HCT116 (cell line): ENCODE measurements around the gene KAZN. TPM values are rescaled to one million over a fixed set of nuclear protein-coding genes. Genes with fewer than 3 reads are reported as not detected.

Source experiments
- ATAC-seq: fragments of 200-7000 bp; cut with Tn5 transposase; 2 replicates; pipeline ENCODE4 v1.9.1; 2020; ENCODE audit warnings: mild to moderate bottlenecking, moderate library complexity
- BruUV-seq: library from RNA; stranded (reverse); fragments of 400-500 nt; replicated peaks from 2 replicates; lab custom pipeline; 2021; lab: Mats Ljungman, UMichigan
- CTCF ChIA-PET: fragments of 300-600 bp; sonication (Branson Sonifier 250); formaldehyde crosslinking; loops from one replicate; lab custom pipeline; 2021; ENCODE audit warnings: antibody characterized with exemption; lab: Charles Lee
- POLR2A ChIA-PET: fragments of 300-600, 350-600 bp; sonication (Branson Sonifier 250); formaldehyde crosslinking; loops from one replicate; lab custom pipeline; 2021; ENCODE audit warnings: antibody characterized with exemption; lab: Charles Lee
- RAD21 ChIA-PET, 2 experiments: fragments of 300-600 bp; sonication (Branson Sonifier 250); formaldehyde crosslinking; loops; one replicate each; lab custom pipeline; 2023; ENCODE audit warnings: low total read pairs in 2 of 2; ENCODE audit not compliant: uncharacterized antibody in 2 of 2, unreplicated experiment in 2 of 2, low non-redundant PET in 1 of 2; lab: Charles Lee
- DNase-seq: peaks from one replicate; pipeline ENCODE4 v3.0.0-alpha.2; 2010; ENCODE audit warnings: low read depth, low spot score
- H2AFZ ChIP-seq: fragments of 200-600 bp; shearing (Covaris generic), sonication (generic); 2 replicates; pipeline ENCODE4 v1.6.1; 2017; ENCODE audit warnings: low read depth, mixed run types, mixed read lengths, antibody characterized with exemption, low read length; ENCODE audit not compliant: poor library complexity, severe bottlenecking
- H3K27ac ChIP-seq: 2 replicates; pipeline ENCODE4 v1.5.1; 2012; ENCODE audit warnings: low read depth, low read length
- H3K27me3 ChIP-seq: fragments of 200-600 bp; sonication (generic); 2 replicates; pipeline ENCODE4 v1.6.1; 2016; ENCODE audit warnings: mixed run types, low read length, mixed read lengths; ENCODE audit not compliant: insufficient read depth
- H3K36me3 ChIP-seq, 2 experiments: fragments of 200-500 bp in 1 of 2; fragments of 200-600 bp in 1 of 2; sonication (Bioruptor generic) in 1 of 2; sonication (generic) in 1 of 2; 2 replicates each; pipeline versions ENCODE4 v1.5.1 to v1.6.1; 2014 to 2016; ENCODE audit warnings: low read length in 2 of 2, inconsistent platforms in 1 of 2, mixed read lengths in 1 of 2, mixed run types in 1 of 2; ENCODE audit not compliant: insufficient read depth in 2 of 2, control insufficient read depth in 1 of 2
- H3K4me1 ChIP-seq, 2 experiments: fragments of 200-600 bp in 1 of 2; sonication (generic) in 1 of 2; 2 replicates each; pipeline versions ENCODE4 v1.5.1 to v1.6.1; 2012 to 2017; ENCODE audit warnings: low read length in 2 of 2, inconsistent platforms in 1 of 2, mild to moderate bottlenecking in 1 of 2, mixed read lengths in 1 of 2, mixed run types in 1 of 2, moderate library complexity in 1 of 2; ENCODE audit not compliant: insufficient read depth in 2 of 2, control insufficient read depth in 1 of 2
- H3K4me2 ChIP-seq: fragments of 200-600 bp; sonication (generic); 2 replicates; pipeline ENCODE4 v1.6.1; 2017; ENCODE audit warnings: mixed run types, low read length, mixed read lengths
- H3K4me3 ChIP-seq, 2 experiments: fragments of 200-600 bp in 1 of 2; sonication (generic) in 1 of 2; replicated peaks in 1 of 2; 2 replicates each; pipeline ENCODE4 v1.5.1; 2011 to 2016; ENCODE audit warnings: low read length in 2 of 2, control low read depth in 1 of 2, low read depth in 1 of 2, mild to moderate bottlenecking in 1 of 2, mixed read lengths in 1 of 2, mixed run types in 1 of 2
- H3K79me2 ChIP-seq: fragments of 200-600 bp; sonication (generic); 2 replicates; pipeline ENCODE4 v1.6.1; 2017; ENCODE audit warnings: mild to moderate bottlenecking, mixed run types, low read length, moderate library complexity, mixed read lengths; ENCODE audit not compliant: insufficient read depth
- H3K9ac ChIP-seq: fragments of 200-600 bp; sonication (generic); 2 replicates; pipeline ENCODE4 v1.6.1; 2016; ENCODE audit warnings: low read length, mixed read lengths
- H3K9me2 ChIP-seq: fragments of 200-600 bp; sonication (generic), shearing (Covaris generic); 2 replicates; pipeline ENCODE4 v1.6.1; 2017; ENCODE audit warnings: mixed run types, mild to moderate bottlenecking, moderate library complexity; ENCODE audit not compliant: insufficient read depth
- H3K9me3 ChIP-seq, 2 experiments: fragments of 200-500 bp in 1 of 2; fragments of 200-600 bp in 1 of 2; sonication (Bioruptor generic) in 1 of 2; sonication (generic) in 1 of 2; 2 replicates each; pipeline ENCODE4 v1.6.1; 2014 to 2017; ENCODE audit warnings: low read length in 2 of 2, mixed read lengths in 2 of 2, inconsistent platforms in 1 of 2, low read depth in 1 of 2, mild to moderate bottlenecking in 1 of 2, mixed run types in 1 of 2, moderate library complexity in 1 of 2; ENCODE audit not compliant: control insufficient read depth in 1 of 2, insufficient read depth in 1 of 2
- H4K20me1 ChIP-seq: fragments of 200-600 bp; sonication (generic), shearing (Covaris generic); 2 replicates; pipeline ENCODE4 v1.6.1; 2017; ENCODE audit warnings: mixed run types, mild to moderate bottlenecking, moderate library complexity; ENCODE audit not compliant: insufficient read depth
- CBX3 ChIP-seq: IDR thresholded peaks from 2 replicates; pipeline ENCODE4 v1.6.1; 2012; ENCODE audit warnings: low read depth
- CEBPB ChIP-seq: IDR thresholded peaks from 2 replicates; pipeline ENCODE4 v1.6.1; 2012; ENCODE audit warnings: low read depth
- EZH2 ChIP-seq: fragments of 200-600 bp; sonication (generic); IDR thresholded peaks from 2 replicates; pipeline ENCODE4 v1.6.1; 2017; ENCODE audit warnings: antibody characterized with exemption, mixed run types
- EZH2phosphoT487 ChIP-seq: fragments of 200-600 bp; IDR thresholded peaks from 2 replicates; pipeline ENCODE4 v1.6.1; 2018; ENCODE audit warnings: antibody characterized with exemption, borderline replicate concordance
- FOSL1 ChIP-seq: IDR thresholded peaks from 2 replicates; pipeline ENCODE4 v1.6.1; 2012; ENCODE audit warnings: low read depth
- JUND ChIP-seq: IDR thresholded peaks from 2 replicates; pipeline ENCODE4 v1.6.1; 2012
- POLR2A ChIP-seq: IDR thresholded peaks from 2 replicates; pipeline ENCODE4 v1.7.0; 2011; ENCODE audit warnings: borderline replicate concordance; ENCODE audit not compliant: insufficient read depth, insufficient read length; ENCODE audit errors: extremely low read depth
- POLR2AphosphoS5 ChIP-seq: IDR thresholded peaks from 2 replicates; pipeline ENCODE4 v1.6.1; 2011; ENCODE audit warnings: mild to moderate bottlenecking, low read depth, low read length, moderate library complexity
- RAD21 ChIP-seq: IDR thresholded peaks from 2 replicates; pipeline ENCODE4 v1.6.1; 2012; ENCODE audit warnings: low read depth, mild to moderate bottlenecking
- SIN3A ChIP-seq: IDR thresholded peaks from 2 replicates; pipeline ENCODE4 v1.6.1; 2012; ENCODE audit warnings: low read depth
- SP1 ChIP-seq: IDR thresholded peaks from 2 replicates; pipeline ENCODE4 v1.6.1; 2012; ENCODE audit warnings: low read depth
- SRF ChIP-seq: IDR thresholded peaks from 2 replicates; pipeline ENCODE4 v1.6.1; 2012; ENCODE audit warnings: low read depth
- YY1 ChIP-seq: IDR thresholded peaks from 2 replicates; pipeline ENCODE4 v1.6.1; 2011; ENCODE audit warnings: low read length, low read depth, moderate library complexity, mild to moderate bottlenecking; ENCODE audit not compliant: insufficient replicate concordance; ENCODE audit errors: extremely low read depth
- ZFX ChIP-seq: fragments of 450-650 bp; IDR thresholded peaks from 2 replicates; pipeline ENCODE4 v1.6.1; 2017
- ZNF274 ChIP-seq: fragments of 200-500 bp; sonication (Bioruptor generic); IDR thresholded peaks from 2 replicates; pipeline ENCODE4 v1.6.1; 2014; ENCODE audit warnings: mild to moderate bottlenecking, low read depth, low read length, inconsistent platforms
- intact Hi-C: fragments of 100-400 bp; cut with micrococcal nuclease; formaldehyde crosslinking; loops from 2 replicates; pipeline ENCODE4 v1.10.0; 2022
- total RNA-seq: library from RNA; stranded (reverse); gene quantifications from one replicate; pipeline ENCODE4 v1.2.1, GENCODE V29; 2021; ENCODE audit not compliant: unreplicated experiment
- TF ChIP-seq, protein P1 (sequence below): IDR thresholded peaks from 2 replicates; pipeline ENCODE4 v1.6.1; 2012
- TF ChIP-seq, protein P2 (sequence below): IDR thresholded peaks from 2 replicates; pipeline ENCODE4 v1.6.1; 2012
- TF ChIP-seq, protein P3 (sequence below): IDR thresholded peaks from 2 replicates; pipeline ENCODE4 v1.6.1; 2011; ENCODE audit warnings: mild to moderate bottlenecking, low read length, moderate library complexity; ENCODE audit not compliant: insufficient replicate concordance; ENCODE audit errors: extremely low read depth

KAZN gene
- total RNA-seq, 1 experiment from 2014 or later, result 13.4 TPM

DNA sequence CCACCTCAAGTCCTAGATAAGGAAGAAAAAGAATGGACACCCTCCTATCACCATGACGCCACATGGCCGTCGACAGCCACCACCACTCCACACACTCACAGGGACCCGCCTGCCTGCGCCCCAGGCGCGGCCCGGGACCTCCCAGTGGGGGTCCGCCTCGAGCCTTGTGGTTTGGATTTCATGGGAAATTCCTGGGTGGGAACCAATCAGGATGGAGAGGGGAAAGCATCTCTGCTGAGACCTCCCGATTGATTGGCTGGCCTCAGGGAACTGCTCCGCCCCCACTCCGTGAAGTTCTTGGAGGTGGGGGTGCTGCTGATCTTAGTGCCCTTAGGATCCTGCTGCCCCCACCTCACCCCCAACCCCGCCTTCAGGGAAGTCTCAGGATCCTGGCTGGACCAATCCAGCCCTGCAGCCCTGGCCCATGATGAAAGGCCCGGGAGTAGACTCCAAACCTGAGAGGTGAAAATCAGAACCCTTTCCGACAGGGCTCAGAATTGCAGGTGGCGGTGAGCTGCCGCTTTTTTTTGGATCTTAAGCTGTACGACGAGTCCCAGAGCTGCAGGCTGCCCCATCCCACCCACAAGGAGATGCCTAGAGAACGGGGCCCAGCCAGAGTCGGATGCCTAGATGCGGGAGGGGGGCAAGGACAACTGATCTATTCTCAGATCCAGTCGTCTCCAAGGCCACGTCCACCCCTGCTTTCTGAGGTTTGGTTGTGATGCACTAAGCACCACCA, 526.0 kb downstream of the KAZN start:
- CTCF ChIA-PET, result no interaction called here
- H3K4me2 ChIP-seq, result no peak overlapping the region
- no peaks in the 10 kb centered on the region for H4K20me1 ChIP-seq
- no peak for DNase-seq
- H3K9ac ChIP-seq, result no peak overlapping the region
- no peaks in the 10 kb centered on the region for H3K79me2 ChIP-seq
- no peak for ATAC-seq
- intact Hi-C loops, result loop anchor here (5.0 kb wide), 1 partner anchor 78 kb away; no protein-coding TSS in a partner anchor
- H3K27ac ChIP-seq, result no peak overlapping the region
- H3K9me3 ChIP-seq, result no peaks in the 10 kb centered on the region
- no peak overlapping the region for H3K4me3 ChIP-seq
- no TSS peak for BruUV-seq
- H2AFZ ChIP-seq, result no peak overlapping the region
- no peaks in the 10 kb centered on the region for H3K27me3 ChIP-seq
- POLR2A ChIA-PET, result no interaction called here
- H3K9me2 ChIP-seq, result no peaks in the 10 kb centered on the region
- H3K4me1 ChIP-seq, result peaks cover 0 to 6% of the 10 kb centered on the region in 2 experiments; a peak in 1 of 4 replicates
- no peaks in the 10 kb centered on the region for H3K36me3 ChIP-seq
- RAD21 ChIA-PET, result no interaction called here
- no peak for TF ChIP-seq EZH2phosphoT487
- TF ChIP-seq, protein P1, sequence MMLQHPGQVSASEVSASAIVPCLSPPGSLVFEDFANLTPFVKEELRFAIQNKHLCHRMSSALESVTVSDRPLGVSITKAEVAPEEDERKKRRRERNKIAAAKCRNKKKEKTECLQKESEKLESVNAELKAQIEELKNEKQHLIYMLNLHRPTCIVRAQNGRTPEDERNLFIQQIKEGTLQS, result no peak
- no peak for TF ChIP-seq POLR2AphosphoS5
- TF ChIP-seq JUND, result no peak
- no peak for TF ChIP-seq CBX3
- TF ChIP-seq ZNF274, result no peak
- TF ChIP-seq EZH2, result no peak

DNA sequence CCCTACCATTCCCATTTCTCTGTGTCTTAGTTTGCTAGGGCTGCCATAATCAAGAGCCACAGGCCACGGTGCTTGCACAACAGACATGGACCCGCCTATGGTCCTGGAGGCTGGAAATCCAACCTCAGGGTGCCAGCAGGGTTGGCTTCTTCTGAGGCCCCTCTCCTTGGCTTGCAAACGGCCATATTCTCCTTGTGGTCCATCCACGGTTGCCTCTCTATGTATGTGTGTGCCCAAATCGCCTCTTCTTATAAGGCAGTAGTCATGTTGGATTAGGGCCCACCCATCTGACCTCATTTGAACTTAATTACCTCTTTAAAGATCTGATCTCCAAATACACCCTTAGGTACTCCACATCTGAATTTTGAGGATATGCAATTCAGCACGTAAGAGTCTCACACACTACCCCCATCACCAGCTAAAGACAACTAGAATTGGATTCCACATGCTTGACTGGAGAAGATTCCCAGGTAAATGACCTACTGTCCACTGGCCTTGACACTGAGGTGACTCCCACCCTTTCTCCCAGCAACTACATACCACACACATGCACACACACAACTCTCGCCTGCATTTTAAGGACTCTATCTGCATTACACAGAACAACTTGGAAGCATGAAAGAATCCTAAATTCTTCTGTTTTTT, 526.7 kb downstream of the KAZN start:
- ChIA-PET POLR2A (no interaction called here), RAD21 (no interaction called here), CTCF (no interaction called here)
- no peaks in the 10 kb centered on the region for H3K79me2 ChIP-seq
- no peak for ATAC-seq
- no peak for DNase-seq
- H3K27ac ChIP-seq, result no peak overlapping the region
- no peak overlapping the region for H2AFZ ChIP-seq
- H3K4me2 ChIP-seq, result no peak overlapping the region
- H3K9me2 ChIP-seq, result no peaks in the 10 kb centered on the region
- no peak overlapping the region for H3K9ac ChIP-seq
- intact Hi-C loops, result loop anchor here (5.0 kb wide), 1 partner anchor 77 kb away; no protein-coding TSS in a partner anchor
- H3K9me3 ChIP-seq, result no peaks in the 10 kb centered on the region
- no peaks in the 10 kb centered on the region for H3K27me3 ChIP-seq
- no peaks in the 10 kb centered on the region for H4K20me1 ChIP-seq
- H3K4me1 ChIP-seq, result peaks cover 0 to 6% of the 10 kb centered on the region in 2 experiments; a peak in 1 of 4 replicates
- no TSS peak for BruUV-seq
- H3K36me3 ChIP-seq, result no peaks in the 10 kb centered on the region
- H3K4me3 ChIP-seq, result no peak overlapping the region
- TF ChIP-seq, protein P1, result no peak
- TF ChIP-seq SIN3A (no peak), SP1 (no peak), ZFX (no peak), RAD21 (no peak), ZNF274 (no peak), JUND (no peak), CEBPB (no peak), SRF (no peak), POLR2A (no peak), CBX3 (no peak), EZH2phosphoT487 (no peak), FOSL1 (no peak), YY1 (no peak)
- TF ChIP-seq, protein P2, sequence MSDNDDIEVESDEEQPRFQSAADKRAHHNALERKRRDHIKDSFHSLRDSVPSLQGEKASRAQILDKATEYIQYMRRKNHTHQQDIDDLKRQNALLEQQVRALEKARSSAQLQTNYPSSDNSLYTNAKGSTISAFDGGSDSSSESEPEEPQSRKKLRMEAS, result no peak
- TF ChIP-seq, protein P3, sequence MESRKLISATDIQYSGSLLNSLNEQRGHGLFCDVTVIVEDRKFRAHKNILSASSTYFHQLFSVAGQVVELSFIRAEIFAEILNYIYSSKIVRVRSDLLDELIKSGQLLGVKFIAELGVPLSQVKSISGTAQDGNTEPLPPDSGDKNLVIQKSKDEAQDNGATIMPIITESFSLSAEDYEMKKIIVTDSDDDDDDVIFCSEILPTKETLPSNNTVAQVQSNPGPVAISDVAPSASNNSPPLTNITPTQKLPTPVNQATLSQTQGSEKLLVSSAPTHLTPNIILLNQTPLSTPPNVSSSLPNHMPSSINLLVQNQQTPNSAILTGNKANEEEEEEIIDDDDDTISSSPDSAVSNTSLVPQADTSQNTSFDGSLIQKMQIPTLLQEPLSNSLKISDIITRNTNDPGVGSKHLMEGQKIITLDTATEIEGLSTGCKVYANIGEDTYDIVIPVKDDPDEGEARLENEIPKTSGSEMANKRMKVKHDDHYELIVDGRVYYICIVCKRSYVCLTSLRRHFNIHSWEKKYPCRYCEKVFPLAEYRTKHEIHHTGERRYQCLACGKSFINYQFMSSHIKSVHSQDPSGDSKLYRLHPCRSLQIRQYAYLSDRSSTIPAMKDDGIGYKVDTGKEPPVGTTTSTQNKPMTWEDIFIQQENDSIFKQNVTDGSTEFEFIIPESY, result no peak
